Lower leg skin (tissue), 4 donors: ENCODE measurements around the gene BRICD5. TPM values are rescaled to one million over a fixed set of nuclear protein-coding genes. Genes with fewer than 3 reads are reported as not detected.
"Not testable (repeated sequence)": the region's sequence is repeated elsewhere in the genome, so short reads cannot be mapped to it uniquely, and the experiment has no call there.

ENCODE experiments used
- DNase-seq, 2 donors: peaks; one replicate each; pipeline ENCODE4 v3.0.0-alpha.2; 2019; ENCODE audit warnings: low spot score in 2 of 2
- H3K4me3 ChIP-seq: fragments of 200-600 bp; sonication (generic); 2 replicates; pipeline ENCODE4 v1.5.1; 2017; ENCODE audit warnings: mild to moderate bottlenecking, low read depth; ENCODE audit not compliant: poor library complexity, severe bottlenecking
- CTCF ChIP-seq, 3 donors: fragments of 450-650 bp; IDR thresholded peaks; one replicate each; pipeline ENCODE4 v1.5.1; 2016; ENCODE audit warnings: antibody characterized with exemption in 3 of 3, mild to moderate bottlenecking in 3 of 3, moderate library complexity in 2 of 3
- POLR2A ChIP-seq, 2 donors: fragments of 450-650 bp; IDR thresholded peaks; one replicate each; pipeline ENCODE4 v1.6.1; 2016 to 2017; ENCODE audit warnings: antibody characterized with exemption in 2 of 2, mild to moderate bottlenecking in 1 of 2, moderate library complexity in 1 of 2
- WGBS, 2 donors: methylation state at CpG; one replicate each; pipeline ENCODE4 v1.1.5; 2018; 5-methylcytosine and 5-hydroxymethylcytosine counted together
- intact Hi-C: fragments of 100-400 bp; cut with DNase I; formaldehyde crosslinking; loops from one replicate; pipeline ENCODE4 v1.15.0; 2023; ENCODE audit warnings: low total_unique reads
- total RNA-seq, 4 donors: library from RNA; depleted of rRNA; stranded (reverse); fragments of >200 nt; gene quantifications; one replicate each; pipeline ENCODE4 v1.1.0, GENCODE V29; 2016

BRICD5 gene
- total RNA-seq, 4 donors from 2014 or later, result 2.3 to 6.2 (median 2.5) TPM

- no peak for TF ChIP-seq POLR2A (IDR thresholded peaks at IDR 0.05)
- no peak for TF ChIP-seq CTCF (IDR thresholded peaks at IDR 0.05)
- intact Hi-C loops, result no loop called here
- H3K4me3 ChIP-seq, result no peak overlapping the region
- no peak for DNase-seq
- 75 to 100% methylated on average over 4 to 15 of the region's 17 CpGs for WGBS, 2 donors
Observed at GRCh38 chr16:2244301-2244700, 33.6 kb upstream of the BRICD5 start.

- 97 to 99% methylated on average over 11 of the region's 11 CpGs for WGBS, 2 donors
- TF ChIP-seq POLR2A (IDR thresholded peaks at IDR 0.05) (no peak), CTCF (IDR thresholded peaks at IDR 0.05) (no peak)
- H3K4me3 ChIP-seq, result no peak overlapping the region
- intact Hi-C loops, result no loop called here
- no peak for DNase-seq
Observed at GRCh38 chr16:2243781-2244180, 33.1 kb upstream of the BRICD5 start.

GRCh38 chr16:2243031-2243528 is 32.4 kb upstream of the BRICD5 start:
- DNase-seq, result no peak
- no peak overlapping the region for H3K4me3 ChIP-seq
- 98% methylated on average over 12 to 14 of the region's 19 CpGs for WGBS, 2 donors
- intact Hi-C loops, result no loop called here
- TF ChIP-seq CTCF (IDR thresholded peaks at IDR 0.05) (no peak), POLR2A (IDR thresholded peaks at IDR 0.05) (no peak)

GRCh38 chr16:2242598-2242997 is 31.9 kb upstream of the BRICD5 start:
- intact Hi-C loops, result no loop called here
- TF ChIP-seq POLR2A (IDR thresholded peaks at IDR 0.05), result no peak
- TF ChIP-seq CTCF (IDR thresholded peaks at IDR 0.05), result no peak
- no peak overlapping the region for H3K4me3 ChIP-seq
- DNase-seq, result no peak
- WGBS, 2 donors, result 66 to 73% methylated on average over 11 of the region's 11 CpGs

DNA sequence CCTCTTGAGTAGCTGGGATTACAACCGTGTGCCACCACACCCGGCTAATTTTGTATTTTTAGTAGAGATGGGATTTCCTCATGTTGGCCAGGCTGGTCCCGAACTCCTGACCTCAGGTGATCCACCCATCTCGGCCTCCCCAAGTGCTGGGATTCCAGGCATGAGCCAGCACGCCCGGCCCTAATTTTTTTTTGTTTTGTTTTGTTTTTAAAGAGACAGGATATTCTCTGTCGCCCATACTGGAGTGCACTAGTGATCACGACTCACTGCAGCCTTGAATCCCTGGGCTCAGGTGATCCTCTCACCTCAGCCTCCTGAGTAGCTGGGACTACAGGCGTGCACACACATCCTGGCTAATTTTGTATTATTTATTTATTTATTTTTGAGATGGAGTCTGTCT is 29.7 kb upstream of the BRICD5 start:
- 65 to 69% methylated on average over 9 of the region's 9 CpGs for whole genome bisulfite sequencing, 2 donors
- H3K4me3 ChIP-seq, DNase-seq, intact Hi-C loops: not testable (repeated sequence)

DNA sequence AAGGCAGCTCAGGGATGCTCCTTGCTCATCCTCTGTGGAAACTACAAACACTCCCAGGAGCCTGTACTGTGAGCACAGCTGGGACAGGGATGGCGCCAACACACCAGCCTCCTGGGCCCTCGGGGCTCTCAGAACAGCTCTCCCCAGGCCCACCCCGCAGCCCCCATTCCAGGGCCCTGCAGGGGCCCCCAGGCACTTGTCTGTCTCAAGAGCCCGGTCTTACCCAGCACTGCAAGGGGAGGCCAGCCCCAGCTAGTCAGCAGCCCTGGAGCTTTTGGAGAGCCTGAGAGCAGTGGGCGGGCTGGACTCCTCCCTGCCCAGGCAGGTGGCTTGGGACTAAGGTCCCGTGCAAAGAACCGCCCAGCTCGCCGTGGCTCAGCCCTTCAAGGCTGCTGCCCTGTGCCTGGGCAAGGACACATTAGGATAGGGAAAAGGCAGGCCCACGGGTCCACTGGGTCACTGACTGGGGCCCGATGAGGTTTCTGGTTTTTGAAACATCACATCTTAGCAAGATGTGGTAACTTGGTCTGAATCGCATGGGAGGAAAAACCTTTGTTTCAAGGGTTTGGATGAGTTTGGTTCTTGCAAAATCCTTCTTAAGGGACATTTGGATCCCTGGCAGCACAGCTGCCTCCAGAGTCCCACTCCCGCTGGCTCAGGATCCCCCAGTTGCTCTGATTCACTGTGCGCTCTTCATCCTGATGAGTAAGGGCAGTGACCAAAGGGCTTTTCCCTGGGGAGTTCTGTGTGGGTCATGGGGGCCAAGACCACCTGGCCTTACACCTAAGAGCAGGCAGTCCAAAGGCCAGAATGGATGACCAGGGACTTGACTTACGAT is 28.4 kb upstream of the BRICD5 start:
- intact Hi-C loops, result loop anchor here (10.0 kb wide), 1 partner anchor 266 kb away; no protein-coding TSS in a partner anchor
- 61 to 72% methylated on average over 14 to 15 of the region's 15 CpGs for WGBS, 2 donors
- no peak overlapping the region for H3K4me3 ChIP-seq
- TF ChIP-seq CTCF (IDR thresholded peaks at IDR 0.05), result no peak
- TF ChIP-seq POLR2A (IDR thresholded peaks at IDR 0.05), result no peak
- no peak for DNase-seq
